Heart left ventricle (tissue), 16 donors: ENCODE results near the gene TLE1. TPM values are rescaled to one million over a fixed set of nuclear protein-coding genes. Genes with fewer than 3 reads are reported as not detected.

Experiments used
- ATAC-seq, 4 donors: fragments of 200-7000 bp; cut with Tn5 transposase; one replicate each; pipeline ENCODE4 v1.9.1; 2020 to 2022; ENCODE audit warnings: moderate library complexity in 4 of 4, mild to moderate bottlenecking in 3 of 4, moderate number of reproducible peaks in 1 of 4
- DNase-seq, 5 donors: peaks; one replicate each; pipeline ENCODE4 v3.0.0-alpha.2; 2020
- H3K27ac ChIP-seq, 12 donors: fragments of 200-600 bp; sonication (generic) in 4 of 12; one replicate each; pipeline versions ENCODE4 v1.5.0 to v1.8.0; 2016 to 2022; ENCODE audit warnings: mild to moderate bottlenecking in 2 of 12
- H3K27me3 ChIP-seq, 9 donors: fragments of 200-600 bp; sonication (generic) in 2 of 9; one replicate each; pipeline versions ENCODE4 v1.5.1 to v1.8.0; 2016 to 2022; ENCODE audit warnings: mild to moderate bottlenecking in 3 of 9
- H3K36me3 ChIP-seq, 9 donors: fragments of 200-600 bp; sonication (generic) in 2 of 9; one replicate each; pipeline versions ENCODE4 v1.5.0 to v1.8.0; 2018 to 2022; ENCODE audit warnings: mild to moderate bottlenecking in 2 of 9
- H3K4me1 ChIP-seq, 12 donors: fragments of 200-600 bp; sonication (generic) in 4 of 12; one replicate each; pipeline versions ENCODE4 v1.5.0 to v1.8.0; 2016 to 2022; ENCODE audit warnings: mild to moderate bottlenecking in 3 of 12
- H3K4me3 ChIP-seq, 12 donors: fragments of 200-600 bp; sonication (generic) in 4 of 12; one replicate each; pipeline versions ENCODE4 v1.5.0 to v1.8.0; 2017 to 2022; ENCODE audit warnings: mild to moderate bottlenecking in 9 of 12, moderate library complexity in 4 of 12
- H3K9me3 ChIP-seq, 12 donors: fragments of 200-600 bp; sonication (generic) in 4 of 12; one replicate each; pipeline versions ENCODE4 v1.5.0 to v1.8.0; 2016 to 2022; ENCODE audit warnings: mild to moderate bottlenecking in 1 of 12
- POLR2A ChIP-seq, 2 donors: fragments of 450-650 bp; IDR thresholded peaks; one replicate each; pipeline ENCODE4 v1.6.1; 2017; ENCODE audit warnings: antibody characterized with exemption in 2 of 2, mild to moderate bottlenecking in 2 of 2, moderate library complexity in 2 of 2
- WGBS, 4 donors: extraction: QIAGEN DNeasy Blood & Tissue Kit in 2 of 4; methylation state at CpG; one replicate each; pipeline versions ENCODE4 v1.1.5 to v1.1.7; 2013 to 2018; 5-methylcytosine and 5-hydroxymethylcytosine counted together
- intact Hi-C, 10 donors: fragments of 100-400 bp; cut with DNase I; formaldehyde crosslinking; loops; one replicate each; pipeline versions ENCODE4 v1.11.1 to v1.14.2; 2022
- polyA plus RNA-seq, 2 donors: library from polyadenylated mRNA; stranded (reverse); fragments of 200-250 nt; gene quantifications; one replicate each; pipeline ENCODE4 v1.2.3, GENCODE V29; 2013
- total RNA-seq, 9 donors: library from RNA; depleted of rRNA in 2 of 9; stranded (reverse); fragments of >200 nt in 2 of 9; fragmentation: NEBNext Ultra II Directional in 3 of 9; extraction: Animal tissue kit (Norgen Biotek cat#: 25700) in 3 of 9; gene quantifications; one replicate each; pipeline versions ENCODE4 v1.1.0 to v1.2.4, GENCODE V29; 2016 to 2023
- TF ChIP-seq, protein P1 (sequence below), 12 donors: fragments of 200-600 bp; sonication (generic) in 4 of 12; IDR thresholded peaks; one replicate each; pipeline versions ENCODE4 v1.5.0 to v1.8.0; 2018 to 2022; ENCODE audit warnings: antibody characterized with exemption in 12 of 12, mild to moderate bottlenecking in 5 of 12
- donor health status: ischemic (EF 13 %, LVEDD 7.1; RV severe dilation, severe dysfunction).
- donor health status: healthy with polysubstance abuse.
- donor health status: DM: no; HTN: yes; CAD: no.
- donor health status: DM: no; HTN: no; CAD: no.
- donor health status: ischemic (EF 25% LVEDD 6.9; RV normal size, moderate dysfunction).
- donor health status: ischemic (EF 25% LVEDD 5.7; RV mildly dilated, moderate dysfunction).
- donor health status: healthy.
- donor health status: DM: yes; HTN: yes; CAD: no.
- donor health status: ischemic (EF 35%, LVEDD 5.7; RV mildly dilated, moderate dysfunction).
- donor health status: nonischemic (EF 11% LVEDD 7.7; RV severe dilation, severe dysfunction).
- donor health status: DM: yes; HTN: yes; CAD: no.
- donor health status: PGD.
- donor health status: ischemic (EF 29% LVEDD 5.4; RV normal size, mild dysfunction).
- donor health status: nonischemic (EF 23%, LVEDD 6.1; RV moderate dilation, normal function).

Gene TLE1
- total and polyA plus RNA-seq, 11 donors, result 6.2 to 25.4 (median 9.8) TPM

DNA sequence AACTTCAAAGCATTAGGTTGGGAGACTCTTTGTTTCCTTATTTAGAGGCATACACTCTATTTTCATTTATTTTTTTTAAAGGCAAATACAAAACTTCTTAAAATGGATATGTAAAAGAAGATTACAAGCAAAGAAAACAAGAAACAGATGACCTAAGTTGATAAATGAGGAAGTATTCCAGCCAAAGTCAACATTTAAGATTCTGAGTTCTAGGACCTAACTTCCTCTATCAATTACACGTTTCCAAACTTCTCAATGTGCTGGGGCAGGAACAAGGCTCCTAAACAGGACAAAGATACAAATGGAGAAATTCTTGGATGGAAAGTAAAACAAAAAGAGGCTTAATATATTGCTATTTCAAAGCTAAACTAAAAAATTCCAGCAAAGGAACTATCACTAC, 89.5 kb downstream of the TLE1 start:
- Histone ChIP-seq H3K27ac (peak overlapping the region in 10 of 12 donors; percentile 25 to 61 (median 47)), H3K36me3 (peaks cover 0 to 13% (median 0%) of the 10 kb centered on the region in 9 donors), H3K27me3 (no peaks in the 10 kb centered on the region), H3K4me1 (peaks cover 0 to 56% (median 20%) of the 10 kb centered on the region in 12 donors), H3K9me3 (no peaks in the 10 kb centered on the region), H3K4me3 (no peak overlapping the region)
- WGBS, 4 donors, result 30 to 47% (median 35%) methylated on average over 1 of the region's 1 CpG
- ATAC-seq (no peak), DNase-seq (no peak)
- TF ChIP-seq POLR2A (IDR thresholded peaks at IDR 0.05), result no peak
- TF ChIP-seq, protein P1, sequence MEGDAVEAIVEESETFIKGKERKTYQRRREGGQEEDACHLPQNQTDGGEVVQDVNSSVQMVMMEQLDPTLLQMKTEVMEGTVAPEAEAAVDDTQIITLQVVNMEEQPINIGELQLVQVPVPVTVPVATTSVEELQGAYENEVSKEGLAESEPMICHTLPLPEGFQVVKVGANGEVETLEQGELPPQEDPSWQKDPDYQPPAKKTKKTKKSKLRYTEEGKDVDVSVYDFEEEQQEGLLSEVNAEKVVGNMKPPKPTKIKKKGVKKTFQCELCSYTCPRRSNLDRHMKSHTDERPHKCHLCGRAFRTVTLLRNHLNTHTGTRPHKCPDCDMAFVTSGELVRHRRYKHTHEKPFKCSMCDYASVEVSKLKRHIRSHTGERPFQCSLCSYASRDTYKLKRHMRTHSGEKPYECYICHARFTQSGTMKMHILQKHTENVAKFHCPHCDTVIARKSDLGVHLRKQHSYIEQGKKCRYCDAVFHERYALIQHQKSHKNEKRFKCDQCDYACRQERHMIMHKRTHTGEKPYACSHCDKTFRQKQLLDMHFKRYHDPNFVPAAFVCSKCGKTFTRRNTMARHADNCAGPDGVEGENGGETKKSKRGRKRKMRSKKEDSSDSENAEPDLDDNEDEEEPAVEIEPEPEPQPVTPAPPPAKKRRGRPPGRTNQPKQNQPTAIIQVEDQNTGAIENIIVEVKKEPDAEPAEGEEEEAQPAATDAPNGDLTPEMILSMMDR (IDR thresholded peaks at IDR 0.05), result no peak
- intact Hi-C loops, result loop anchor here in 3 of 10 donors (5.0 kb wide), 2 partner anchors 78 to 87 kb away; partner anchors contain the start of gene TLE1 (in 3 of the 3)

DNA sequence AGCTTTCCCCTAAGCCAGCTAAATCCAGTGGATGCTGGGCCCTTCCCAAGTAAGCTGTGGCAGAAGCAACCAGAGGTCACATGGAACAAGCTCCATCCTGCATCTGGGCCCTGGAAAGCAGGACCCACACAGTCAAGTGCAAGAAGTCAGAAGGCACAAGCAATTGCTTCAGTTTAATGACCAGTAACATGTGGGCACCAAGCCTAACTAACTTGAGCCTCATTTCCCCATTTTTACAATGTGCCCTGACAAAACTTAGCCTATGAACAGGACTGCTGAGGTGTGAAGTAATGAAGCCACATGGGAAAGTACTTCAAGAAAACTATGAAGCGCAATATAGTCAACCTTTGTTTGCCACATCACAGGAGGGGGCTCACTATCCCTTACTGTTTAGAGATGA, 90.5 kb downstream of the TLE1 start:
- Histone ChIP-seq H3K36me3 (peaks cover 0 to 7% (median 0%) of the 10 kb centered on the region in 9 donors), H3K4me1 (peaks cover 0 to 56% (median 20%) of the 10 kb centered on the region in 12 donors)
- no peak for ATAC-seq

DNA sequence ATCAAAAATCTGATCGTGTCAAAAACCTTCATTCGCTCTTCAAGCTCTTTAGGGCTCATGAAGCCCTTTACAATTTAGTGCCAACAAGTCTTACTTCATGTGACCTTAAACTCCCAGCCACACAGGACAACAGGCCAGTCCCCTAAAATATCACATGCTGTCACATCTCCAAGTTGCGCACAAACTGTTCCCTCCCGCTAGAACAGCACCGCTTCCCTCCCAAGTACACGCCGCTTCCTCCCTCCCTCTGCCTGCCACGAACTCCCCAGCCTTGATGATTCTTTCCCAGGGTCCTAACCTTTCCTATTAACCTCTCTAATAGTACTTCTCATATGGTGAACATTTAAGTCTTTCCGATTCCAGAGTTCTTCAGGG, 91.2 kb downstream of the TLE1 start:
- H3K9me3 ChIP-seq, result no peaks in the 10 kb centered on the region
- ATAC-seq, result peak; percentile 58 to 85 (median 78)
- peaks cover 0 to 59% (median 21%) of the 10 kb centered on the region in 12 donors for H3K4me1 ChIP-seq
- intact Hi-C loops, result loop anchor here in 3 of 10 donors (5.0 kb wide), 1 partner anchor 89 kb away; the partner anchor contains the start of gene TLE1 (in 3 of the 3)
- H3K27ac ChIP-seq, result peak overlapping the region in 11 of 12 donors; percentile 18 to 69 (median 55)
- no peak for TF ChIP-seq POLR2A (IDR thresholded peaks at IDR 0.05)
- TF ChIP-seq, protein P1 (IDR thresholded peaks at IDR 0.05), result no peak
- DNase-seq, result peak in 2 of 5 donors; percentile 47 to 50
- peaks cover 0 to 7% (median 0%) of the 10 kb centered on the region in 9 donors for H3K36me3 ChIP-seq
- no peaks in the 10 kb centered on the region for H3K27me3 ChIP-seq
- no peak overlapping the region for H3K4me3 ChIP-seq
- 75 to 88% (median 78%) methylated on average over 8 to 9 of the region's 9 CpGs for WGBS, 4 donors

More for the DNA sequence above, 90.5 kb downstream of the TLE1 start:
- no peaks in the 10 kb centered on the region for H3K27me3 ChIP-seq
- no peak for TF ChIP-seq POLR2A (IDR thresholded peaks at IDR 0.05)
- TF ChIP-seq, protein P1 (IDR thresholded peaks at IDR 0.05), result no peak
- DNase-seq, result no peak
- H3K27ac ChIP-seq, result peak overlapping the region in 11 of 12 donors; percentile 17 to 69 (median 53)
- no peaks in the 10 kb centered on the region for H3K9me3 ChIP-seq
- 98 to 100% (median 99%) methylated on average over 1 of the region's 1 CpG for WGBS, 4 donors
- intact Hi-C loops, result loop anchor here in 3 of 10 donors (5.0 kb wide), 1 partner anchor 88 kb away; the partner anchor contains the start of gene TLE1 (in 3 of the 3)
- H3K4me3 ChIP-seq, result no peak overlapping the region

DNA sequence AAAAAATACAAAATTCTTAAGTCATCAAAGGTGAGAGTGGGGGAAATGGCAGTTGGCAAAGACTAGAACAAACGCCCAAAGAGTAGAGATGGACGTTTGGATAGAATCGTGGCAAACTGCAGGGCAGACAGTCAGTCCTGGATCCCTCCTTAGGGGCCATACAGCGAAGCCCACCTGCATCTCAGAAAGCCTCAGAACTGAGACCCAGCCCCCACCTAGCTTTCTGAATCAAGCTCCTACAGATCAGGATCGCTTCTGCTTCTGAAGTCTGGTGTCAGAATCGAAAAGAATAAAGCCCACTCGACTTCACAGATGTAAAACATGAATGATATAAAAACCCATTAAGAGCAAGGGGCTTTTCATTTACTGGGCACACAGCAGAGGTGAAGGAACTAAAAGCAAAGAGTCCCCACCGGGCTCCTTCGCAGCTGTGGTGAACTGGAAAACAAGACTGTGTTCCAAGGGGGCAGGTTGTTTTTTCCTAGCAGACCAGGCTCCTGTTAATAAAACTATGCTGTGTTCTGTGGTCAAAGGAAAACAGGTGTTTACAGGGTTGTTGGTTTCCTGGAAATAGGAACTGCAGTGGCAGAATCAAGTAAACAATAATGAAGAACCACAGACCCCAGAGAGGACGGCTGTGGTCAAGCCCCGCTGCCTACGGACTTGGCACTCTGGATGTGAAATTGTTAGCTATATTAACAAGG, 91.8 kb downstream of the TLE1 start:
- TF ChIP-seq POLR2A (IDR thresholded peaks at IDR 0.05), result no peak
- TF ChIP-seq, protein P1 (IDR thresholded peaks at IDR 0.05), result no peak
- 62 to 74% (median 69%) methylated on average over 12 of the region's 12 CpGs for WGBS, 4 donors
- intact Hi-C loops, result loop anchor here in 3 of 10 donors (5.0 kb wide), 1 partner anchor 90 kb away; the partner anchor contains the start of gene TLE1 (in 3 of the 3)
- Histone ChIP-seq H3K27me3 (no peaks in the 10 kb centered on the region), H3K4me1 (peaks cover 0 to 62% (median 23%) of the 10 kb centered on the region in 12 donors), H3K27ac (peak overlapping the region in 10 of 12 donors; percentile 18 to 69 (median 41)), H3K36me3 (peaks cover 0 to 7% (median 0%) of the 10 kb centered on the region in 9 donors), H3K4me3 (no peak overlapping the region), H3K9me3 (no peaks in the 10 kb centered on the region)
- DNase-seq (no peak), ATAC-seq (no peak)
